NCI-H2081 (cell line): Measurements from ENCODE around the gene BRCC3.
"Not testable (repeated sequence)": the region's sequence is repeated elsewhere in the genome, so short reads cannot be mapped to it uniquely, and the experiment has no call there.

Experiments used
- DNase-seq, 2 experiments: peaks; one replicate each; lab custom pipeline; 2025; lab: John Stamatoyannopoulos, UW

BRCC3 gene

GRCh38 chrX:155144926-155145325 lies 73.6 kb downstream of the BRCC3 start:
- DNase-seq = no peak

- not testable (repeated sequence) for DNase-seq
These were observed 76.3 kb downstream of the BRCC3 start for GRCh38 chrX:155147612-155148011.

GRCh38 chrX:155148166-155148565 lies 76.9 kb downstream of the BRCC3 start:
- not testable (repeated sequence) for DNase-seq

- no peak for DNase-seq
These were observed 77.6 kb downstream of the BRCC3 start for GRCh38 chrX:155148724-155149537.

GRCh38 chrX:155169881-155170280 lies 98.6 kb downstream of the BRCC3 start:
- no peak for DNase-seq
